HEK293T (cell line): ENCODE measurements around the gene PTPN11.

ENCODE experiments used
- CTCF ChIA-PET: fragments of 350-600 bp; formaldehyde crosslinking; extraction: SDS; loops from one replicate; lab custom pipeline; 2021; ENCODE audit warnings: antibody characterized with exemption, inconsistent platforms; lab: Yijun Ruan, JAX
- POLR2A ChIA-PET: fragments of 350-600 bp; formaldehyde crosslinking; extraction: SDS; loops from one replicate; lab custom pipeline; 2020; ENCODE audit warnings: antibody characterized with exemption, inconsistent platforms; lab: Yijun Ruan, JAX
- DNase-seq: peaks from one replicate; pipeline ENCODE4 v3.0.0; 2012; ENCODE audit warnings: mixed read lengths; ENCODE audit errors: extremely low spot score
- ARNT ChIP-seq: fragments of 450-650 bp; IDR thresholded peaks from 2 replicates; pipeline ENCODE4 v1.6.1; 2017; ENCODE audit warnings: mild to moderate bottlenecking
- BHLHE40 ChIP-seq: fragments of 450-650 bp; IDR thresholded peaks from 2 replicates; pipeline ENCODE4 v1.6.1; 2016; ENCODE audit warnings: mild to moderate bottlenecking, moderate library complexity, borderline replicate concordance
- CTBP1 ChIP-seq: fragments of 450-650 bp; IDR thresholded peaks from 2 replicates; pipeline ENCODE4 v1.6.1; 2016; ENCODE audit warnings: borderline replicate concordance
- ELF4 ChIP-seq: fragments of 450-650 bp; IDR thresholded peaks from 2 replicates; pipeline ENCODE4 v1.6.1; 2017; ENCODE audit warnings: antibody characterized with exemption
- FOXA1 ChIP-seq: fragments of 450-650 bp; IDR thresholded peaks from 2 replicates; pipeline ENCODE4 v1.6.1; 2016; ENCODE audit warnings: mild to moderate bottlenecking
- FOXK2 ChIP-seq: fragments of 450-650 bp; IDR thresholded peaks from 2 replicates; pipeline ENCODE4 v1.6.1; 2016; ENCODE audit warnings: mild to moderate bottlenecking
- FOXM1 ChIP-seq: fragments of 450-650 bp; IDR thresholded peaks from 2 replicates; pipeline ENCODE4 v1.6.1; 2017; ENCODE audit warnings: mild to moderate bottlenecking, borderline replicate concordance
- HDGF ChIP-seq: fragments of 450-650 bp; IDR thresholded peaks from 2 replicates; pipeline ENCODE4 v1.6.1; 2017; ENCODE audit warnings: antibody characterized with exemption, borderline replicate concordance
- L3MBTL2 ChIP-seq: fragments of 450-650 bp; conservative IDR thresholded peaks from 2 replicates; pipeline ENCODE4 v1.6.1; 2016; ENCODE audit warnings: mild to moderate bottlenecking
- LEF1 ChIP-seq: fragments of 450-650 bp; IDR thresholded peaks from 2 replicates; pipeline ENCODE4 v1.6.1; 2017; ENCODE audit warnings: mild to moderate bottlenecking, borderline replicate concordance
- NFRKB ChIP-seq: fragments of 450-650 bp; IDR thresholded peaks from 2 replicates; pipeline ENCODE4 v1.6.1; 2016; ENCODE audit warnings: mild to moderate bottlenecking, moderate library complexity
- SP1 ChIP-seq: fragments of 450-650 bp; IDR thresholded peaks from 2 replicates; pipeline ENCODE4 v1.6.1; 2017
- SUZ12 ChIP-seq: fragments of 450-650 bp; IDR thresholded peaks from 2 replicates; pipeline ENCODE4 v1.6.1; 2016; ENCODE audit warnings: mild to moderate bottlenecking
- TARDBP ChIP-seq: fragments of 450-650 bp; IDR thresholded peaks from 2 replicates; pipeline ENCODE4 v1.6.1; 2016
- ZNF384 ChIP-seq: fragments of 450-650 bp; IDR thresholded peaks from 2 replicates; pipeline ENCODE4 v1.6.1; 2016
- TF ChIP-seq, protein P1 (sequence below): fragments of 450-650 bp; IDR thresholded peaks from 2 replicates; pipeline ENCODE4 v1.6.1; 2016

The PTPN11 gene

DNA sequence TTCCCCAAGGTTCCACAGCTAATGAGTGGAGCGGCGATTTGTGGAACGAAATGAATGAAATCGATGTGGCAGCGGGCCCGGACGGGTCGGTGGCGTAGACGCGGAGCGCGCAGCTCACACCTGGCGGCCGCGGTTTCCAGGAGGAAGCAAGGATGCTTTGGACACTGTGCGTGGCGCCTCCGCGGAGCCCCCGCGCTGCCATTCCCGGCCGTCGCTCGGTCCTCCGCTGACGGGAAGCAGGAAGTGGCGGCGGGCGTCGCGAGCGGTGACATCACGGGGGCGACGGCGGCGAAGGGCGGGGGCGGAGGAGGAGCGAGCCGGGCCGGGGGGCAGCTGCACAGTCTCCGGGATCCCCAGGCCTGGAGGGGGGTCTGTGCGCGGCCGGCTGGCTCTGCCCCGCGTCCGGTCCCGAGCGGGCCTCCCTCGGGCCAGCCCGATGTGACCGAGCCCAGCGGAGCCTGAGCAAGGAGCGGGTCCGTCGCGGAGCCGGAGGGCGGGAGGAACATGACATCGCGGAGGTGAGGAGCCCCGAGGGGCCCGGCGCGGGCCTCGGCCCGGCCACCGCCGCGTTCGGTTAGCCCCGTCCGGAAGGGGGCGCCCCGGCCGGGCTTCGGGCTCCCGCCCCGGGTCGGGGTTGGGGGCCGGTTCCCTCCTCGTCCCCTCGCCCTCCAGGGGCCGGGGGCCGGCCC, at the start of gene PTPN11:
PTPN11 (plus strand) TSS at position 340 of the 689 bp plus-strand sequence; CDS start at position 505, 165 bp downstream.
- TF ChIP-seq, protein P1, sequence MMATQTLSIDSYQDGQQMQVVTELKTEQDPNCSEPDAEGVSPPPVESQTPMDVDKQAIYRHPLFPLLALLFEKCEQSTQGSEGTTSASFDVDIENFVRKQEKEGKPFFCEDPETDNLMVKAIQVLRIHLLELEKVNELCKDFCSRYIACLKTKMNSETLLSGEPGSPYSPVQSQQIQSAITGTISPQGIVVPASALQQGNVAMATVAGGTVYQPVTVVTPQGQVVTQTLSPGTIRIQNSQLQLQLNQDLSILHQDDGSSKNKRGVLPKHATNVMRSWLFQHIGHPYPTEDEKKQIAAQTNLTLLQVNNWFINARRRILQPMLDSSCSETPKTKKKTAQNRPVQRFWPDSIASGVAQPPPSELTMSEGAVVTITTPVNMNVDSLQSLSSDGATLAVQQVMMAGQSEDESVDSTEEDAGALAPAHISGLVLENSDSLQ, result no peak
- TF ChIP-seq LEF1, result no peak
- no peak for TF ChIP-seq TARDBP
- TF ChIP-seq ELF4, result peak; percentile 90
- TF ChIP-seq SP1, result no peak
- TF ChIP-seq FOXM1, result no peak
- POLR2A ChIA-PET, result interaction anchor here (0.8 kb wide), 1 partner anchor 42 kb away, joined by 4 read pairs; no protein-coding TSS in a partner anchor
- CTCF ChIA-PET, result interaction anchor here (0.6 kb wide), 1 partner anchor 23 kb away, joined by 3 read pairs; no protein-coding TSS in a partner anchor
- peak; percentile 85 for DNase-seq

DNA sequence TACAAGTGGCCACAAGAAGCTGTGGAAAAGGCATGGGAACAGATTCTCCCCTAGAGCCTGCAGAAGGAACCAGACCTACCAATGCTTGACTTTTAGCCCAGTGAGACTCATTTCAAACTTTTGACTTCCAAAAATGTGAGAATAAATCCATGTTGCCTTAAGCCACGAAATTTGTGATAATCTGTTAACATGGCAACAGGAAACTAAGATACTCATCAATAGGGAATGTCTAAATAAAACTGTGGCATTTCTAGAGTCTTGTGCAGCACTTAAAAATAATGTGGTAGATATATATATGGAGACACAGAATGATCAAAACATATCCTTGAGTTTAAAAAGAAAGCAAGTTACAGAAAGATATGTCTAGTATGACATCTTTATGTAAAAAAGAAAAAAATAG, 48.5 kb upstream of the PTPN11 start:
- TF ChIP-seq L3MBTL2 (no peak), SUZ12 (no peak), ARNT (no peak), ZNF384 (no peak), FOXA1 (no peak), BHLHE40 (no peak), FOXM1 (no peak), LEF1 (no peak)
- TF ChIP-seq, protein P1, result no peak
- ChIA-PET POLR2A (no interaction called here), CTCF (no interaction called here)
- no peak for DNase-seq

DNA sequence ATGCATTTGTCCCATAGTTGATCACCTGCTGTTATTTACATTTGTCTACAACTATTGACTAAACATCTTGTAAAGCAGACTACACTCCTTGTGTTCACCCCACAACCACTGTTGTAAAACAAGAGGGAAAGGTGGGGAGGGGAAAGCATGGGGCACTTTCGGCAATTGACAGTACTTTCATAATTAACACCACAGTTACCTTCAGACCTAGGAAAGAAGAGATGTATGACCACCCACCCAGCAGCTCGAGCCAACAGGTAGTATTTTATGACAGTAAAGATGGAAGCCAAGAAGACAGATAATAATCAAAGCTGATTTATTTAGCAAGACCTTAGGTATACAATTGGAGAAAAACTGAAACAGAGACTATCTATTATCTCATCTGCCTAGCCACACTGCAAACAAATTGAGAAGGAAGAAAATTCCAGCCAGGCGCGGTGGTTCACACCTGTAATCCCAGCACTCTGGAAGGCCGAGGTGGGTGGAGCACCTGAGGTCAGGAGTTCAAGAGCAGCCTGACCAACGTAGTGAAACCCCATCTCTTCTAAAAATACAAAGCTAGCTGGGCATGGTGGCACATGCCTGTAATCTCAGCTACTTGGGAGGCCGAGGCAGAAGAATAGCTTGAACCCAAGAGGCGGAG, 47.8 kb upstream of the PTPN11 start:
- no peak for DNase-seq
- TF ChIP-seq ZNF384 (no peak), SUZ12 (no peak), HDGF (no peak), ARNT (no peak), CTBP1 (no peak), FOXA1 (no peak), LEF1 (no peak), TARDBP (no peak), SP1 (no peak), FOXM1 (no peak), L3MBTL2 (no peak), BHLHE40 (no peak), NFRKB (no peak), ELF4 (no peak), FOXK2 (no peak)
- TF ChIP-seq, protein P1, result no peak
- ChIA-PET CTCF (interaction anchor here (0.6 kb wide), 1 partner anchor 126 kb away, joined by 3 read pairs; no protein-coding TSS in a partner anchor), POLR2A (no interaction called here)

DNA sequence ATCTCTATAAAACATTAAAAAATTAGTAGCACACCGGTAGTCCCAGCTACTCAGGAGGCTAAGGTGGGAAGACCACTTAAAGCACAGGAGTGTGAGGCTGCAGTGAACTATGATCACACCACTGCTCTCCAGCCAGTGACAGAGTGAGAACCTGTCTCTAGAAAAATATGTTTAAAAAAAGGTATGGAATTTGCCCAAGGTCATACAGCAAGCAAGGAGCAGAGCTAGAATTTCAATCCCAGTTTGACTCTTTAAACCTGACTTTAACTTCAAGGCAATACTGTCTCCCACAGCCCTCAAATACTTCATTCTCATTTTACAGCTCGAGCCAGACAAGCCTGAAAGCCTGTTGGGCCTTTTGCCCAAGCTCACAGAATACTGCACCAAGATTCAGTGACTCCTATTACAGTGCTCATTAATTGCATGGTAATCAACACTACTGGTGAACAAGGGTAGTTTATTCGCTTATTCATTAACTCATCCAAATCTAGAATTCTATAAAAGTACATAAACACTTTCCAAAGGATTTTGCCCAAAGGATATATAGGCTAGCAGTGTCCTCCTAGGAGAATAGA, 44.5 kb upstream of the PTPN11 start:
- no peak for DNase-seq
- TF ChIP-seq ARNT (no peak), TARDBP (no peak), FOXM1 (no peak), ZNF384 (no peak), CTBP1 (no peak), LEF1 (no peak), FOXA1 (no peak), HDGF (no peak), FOXK2 (no peak), ELF4 (no peak), BHLHE40 (no peak), SUZ12 (no peak), NFRKB (no peak), SP1 (no peak), L3MBTL2 (no peak)
- TF ChIP-seq, protein P1, result no peak
- POLR2A ChIA-PET, result no interaction called here
- CTCF ChIA-PET, result no interaction called here

DNA sequence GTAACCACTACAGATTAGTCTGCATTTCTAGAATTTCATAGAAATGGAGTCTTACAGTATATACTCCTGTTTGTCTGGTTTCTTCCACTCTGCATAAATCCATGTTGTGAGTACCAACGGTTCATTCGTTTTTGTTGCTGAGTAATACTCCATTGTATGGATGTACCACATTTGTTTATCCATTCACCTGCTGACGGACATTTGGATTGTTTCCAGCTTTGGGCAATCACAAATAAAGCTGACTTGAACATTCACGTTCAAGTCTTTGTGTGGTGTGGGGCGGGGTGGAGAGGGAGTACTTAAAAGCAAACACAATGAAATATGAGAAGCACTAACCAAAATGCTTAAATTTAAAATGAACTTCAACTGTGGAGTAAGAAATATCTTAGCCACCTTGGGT, 43.6 kb upstream of the PTPN11 start:
- no peak for DNase-seq
- POLR2A ChIA-PET, result no interaction called here
- no peak for TF ChIP-seq ARNT
- CTCF ChIA-PET, result no interaction called here
